ENCODE data around the gene RMI2. TPM values are rescaled to one million over a fixed set of nuclear protein-coding genes. Genes with fewer than 3 reads are reported as not detected.

Gene RMI2
- total RNA-seq, 1 donor from 2014 or later: 10.5 TPM

GRCh38 chr16:11395008-11395948 lies 50.0 kb downstream of the RMI2 start:
- Mint-ChIP-seq H3K4me1 (ENCODE audit: unreplicated experiment) (no peaks in the 10 kb centered on the region), H3K27me3 (ENCODE audit: unreplicated experiment) (peaks cover 6% of the 10 kb centered on the region), H3K9me3 (ENCODE audit: unreplicated experiment) (no peaks in the 10 kb centered on the region), H3K4me3 (ENCODE audit: unreplicated experiment) (no peak overlapping the region), H3K36me3 (ENCODE audit: low read depth, unreplicated experiment) (no peaks in the 10 kb centered on the region), H3K27ac (ENCODE audit: unreplicated experiment) (no peak overlapping the region)
- TF ChIP-seq CTCF (IDR thresholded peaks at IDR 0.05; ENCODE audit: unreplicated experiment): no peak
- no peak for DNase-seq (ENCODE audit: low spot score)

- no peak for DNase-seq (ENCODE audit: low spot score)
- Mint-ChIP-seq H3K27ac (ENCODE audit: unreplicated experiment) (no peak overlapping the region), H3K4me3 (ENCODE audit: unreplicated experiment) (no peak overlapping the region), H3K9me3 (ENCODE audit: unreplicated experiment) (no peaks in the 10 kb centered on the region), H3K36me3 (ENCODE audit: low read depth, unreplicated experiment) (no peaks in the 10 kb centered on the region), H3K27me3 (ENCODE audit: unreplicated experiment) (peaks cover 6% of the 10 kb centered on the region), H3K4me1 (ENCODE audit: unreplicated experiment) (no peaks in the 10 kb centered on the region)
- TF ChIP-seq CTCF (IDR thresholded peaks at IDR 0.05; ENCODE audit: unreplicated experiment): no peak
Measured at GRCh38 chr16:11395949-11396240, 50.6 kb downstream of the RMI2 start.

- H3K36me3 Mint-ChIP-seq (ENCODE audit: low read depth, unreplicated experiment): no peaks in the 10 kb centered on the region
- no peak overlapping the region for H3K4me3 Mint-ChIP-seq (ENCODE audit: unreplicated experiment)
- DNase-seq (ENCODE audit: low spot score): peak; percentile 91
- H3K27me3 Mint-ChIP-seq (ENCODE audit: unreplicated experiment): peaks cover 6% of the 10 kb centered on the region
- H3K27ac Mint-ChIP-seq (ENCODE audit: unreplicated experiment): no peak overlapping the region
- H3K9me3 Mint-ChIP-seq (ENCODE audit: unreplicated experiment): no peaks in the 10 kb centered on the region
- TF ChIP-seq CTCF (IDR thresholded peaks at IDR 0.05; ENCODE audit: unreplicated experiment): peak; percentile 99
- no peaks in the 10 kb centered on the region for H3K4me1 Mint-ChIP-seq (ENCODE audit: unreplicated experiment)
Measured at GRCh38 chr16:11396241-11397048, 51.2 kb downstream of the RMI2 start.

GRCh38 chr16:11398136-11398535 lies 52.9 kb downstream of the RMI2 start:
- Mint-ChIP-seq H3K9me3 (ENCODE audit: unreplicated experiment) (no peaks in the 10 kb centered on the region), H3K4me3 (ENCODE audit: unreplicated experiment) (no peak overlapping the region), H3K36me3 (ENCODE audit: low read depth, unreplicated experiment) (no peaks in the 10 kb centered on the region), H3K27me3 (ENCODE audit: unreplicated experiment) (peaks cover 5% of the 10 kb centered on the region), H3K4me1 (ENCODE audit: unreplicated experiment) (no peaks in the 10 kb centered on the region), H3K27ac (ENCODE audit: unreplicated experiment) (no peak overlapping the region)
- TF ChIP-seq CTCF (IDR thresholded peaks at IDR 0.05; ENCODE audit: unreplicated experiment): no peak
- no peak for DNase-seq (ENCODE audit: low spot score)

- Mint-ChIP-seq H3K27ac (ENCODE audit: unreplicated experiment) (no peak overlapping the region), H3K4me1 (ENCODE audit: unreplicated experiment) (no peaks in the 10 kb centered on the region), H3K36me3 (ENCODE audit: low read depth, unreplicated experiment) (no peaks in the 10 kb centered on the region), H3K4me3 (ENCODE audit: unreplicated experiment) (no peak overlapping the region), H3K27me3 (ENCODE audit: unreplicated experiment) (peaks cover 5% of the 10 kb centered on the region), H3K9me3 (ENCODE audit: unreplicated experiment) (no peaks in the 10 kb centered on the region)
- TF ChIP-seq CTCF (IDR thresholded peaks at IDR 0.05; ENCODE audit: unreplicated experiment): no peak
- no peak for DNase-seq (ENCODE audit: low spot score)
Measured at GRCh38 chr16:11398851-11399250, 53.6 kb downstream of the RMI2 start.
